LNCaP clone FGC (cell line): ENCODE results near the gene ANXA1.

Experiments
- DNase-seq: peaks from one replicate; pipeline ENCODE4 v3.0.0-alpha.2; 2011; ENCODE audit warnings: low read depth
- H3K4me3 ChIP-seq: 2 replicates; pipeline ENCODE4 v1.5.1; 2011; ENCODE audit warnings: mild to moderate bottlenecking, low read depth, low read length, control low read depth
- TF ChIP-seq, protein P1 (sequence below): IDR thresholded peaks from 2 replicates; pipeline ENCODE4 v1.5.1; 2012; ENCODE audit warnings: mild to moderate bottlenecking; ENCODE audit not compliant: control insufficient read depth, insufficient read depth; ENCODE audit errors: extremely low read depth

The ANXA1 gene

DNA sequence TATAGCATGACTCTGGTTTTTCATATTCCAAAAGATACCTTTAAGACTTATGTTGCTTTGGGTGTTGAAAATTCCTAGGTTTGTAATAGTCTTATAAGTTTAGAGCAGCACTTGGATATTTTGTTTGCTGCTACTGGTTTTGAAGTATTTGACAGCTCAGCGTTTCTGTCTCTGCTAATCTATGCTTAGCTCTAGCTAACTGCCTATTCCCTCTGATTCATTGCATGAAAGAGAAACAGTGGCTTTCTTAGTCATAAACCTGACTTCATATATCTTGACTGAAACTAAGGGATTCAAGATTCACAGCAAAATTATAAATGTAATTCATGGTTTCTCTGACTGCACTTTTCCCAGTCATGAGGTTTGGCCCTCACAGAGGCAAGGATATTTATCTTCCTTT, 35.6 kb upstream of the ANXA1 start:
- TF ChIP-seq, protein P1, sequence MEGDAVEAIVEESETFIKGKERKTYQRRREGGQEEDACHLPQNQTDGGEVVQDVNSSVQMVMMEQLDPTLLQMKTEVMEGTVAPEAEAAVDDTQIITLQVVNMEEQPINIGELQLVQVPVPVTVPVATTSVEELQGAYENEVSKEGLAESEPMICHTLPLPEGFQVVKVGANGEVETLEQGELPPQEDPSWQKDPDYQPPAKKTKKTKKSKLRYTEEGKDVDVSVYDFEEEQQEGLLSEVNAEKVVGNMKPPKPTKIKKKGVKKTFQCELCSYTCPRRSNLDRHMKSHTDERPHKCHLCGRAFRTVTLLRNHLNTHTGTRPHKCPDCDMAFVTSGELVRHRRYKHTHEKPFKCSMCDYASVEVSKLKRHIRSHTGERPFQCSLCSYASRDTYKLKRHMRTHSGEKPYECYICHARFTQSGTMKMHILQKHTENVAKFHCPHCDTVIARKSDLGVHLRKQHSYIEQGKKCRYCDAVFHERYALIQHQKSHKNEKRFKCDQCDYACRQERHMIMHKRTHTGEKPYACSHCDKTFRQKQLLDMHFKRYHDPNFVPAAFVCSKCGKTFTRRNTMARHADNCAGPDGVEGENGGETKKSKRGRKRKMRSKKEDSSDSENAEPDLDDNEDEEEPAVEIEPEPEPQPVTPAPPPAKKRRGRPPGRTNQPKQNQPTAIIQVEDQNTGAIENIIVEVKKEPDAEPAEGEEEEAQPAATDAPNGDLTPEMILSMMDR: no peak
- no peak for DNase-seq
- H3K4me3 ChIP-seq: no peak overlapping the region

DNA sequence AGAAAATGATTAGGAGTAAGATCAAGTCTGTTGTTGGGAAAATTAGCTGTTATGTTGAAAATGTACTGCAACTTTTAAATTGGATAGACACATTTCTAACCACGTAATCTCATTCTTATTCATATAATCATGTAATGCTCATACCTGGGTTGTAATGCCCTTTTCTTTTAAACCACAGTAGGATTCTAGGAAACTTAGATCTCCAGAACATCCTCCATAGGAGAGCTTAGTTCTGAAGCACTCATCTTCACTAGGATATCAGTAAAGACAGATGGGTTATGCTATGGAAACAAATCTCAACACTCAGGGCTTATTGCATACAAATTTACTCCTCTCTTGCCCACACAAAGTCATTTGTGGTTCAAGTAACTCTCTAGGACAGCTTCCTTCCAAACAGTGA, 34.8 kb upstream of the ANXA1 start:
- no peak for DNase-seq
- TF ChIP-seq, protein P1: no peak
- no peak overlapping the region for H3K4me3 ChIP-seq

DNA sequence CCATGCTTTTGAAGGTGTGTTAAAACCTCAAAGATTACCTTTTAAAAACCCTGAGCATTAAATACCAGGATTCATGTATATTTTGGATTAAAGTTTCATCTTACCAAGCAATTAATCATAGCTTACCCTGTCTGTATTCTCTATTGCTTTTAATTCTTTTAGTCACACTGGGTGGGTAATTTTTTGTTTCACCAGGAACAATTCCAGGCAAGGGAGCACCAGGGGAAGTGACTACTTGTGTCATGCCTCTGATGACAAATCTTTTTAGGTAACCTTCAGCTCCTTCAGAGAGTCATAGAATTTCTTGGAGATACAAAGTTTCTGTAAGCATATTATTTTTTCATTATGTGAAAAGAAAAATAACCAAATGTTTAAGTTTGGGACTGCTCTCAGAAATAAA, 33.4 kb upstream of the ANXA1 start:
- TF ChIP-seq, protein P1: no peak
- no peak for DNase-seq
- no peak overlapping the region for H3K4me3 ChIP-seq

DNA sequence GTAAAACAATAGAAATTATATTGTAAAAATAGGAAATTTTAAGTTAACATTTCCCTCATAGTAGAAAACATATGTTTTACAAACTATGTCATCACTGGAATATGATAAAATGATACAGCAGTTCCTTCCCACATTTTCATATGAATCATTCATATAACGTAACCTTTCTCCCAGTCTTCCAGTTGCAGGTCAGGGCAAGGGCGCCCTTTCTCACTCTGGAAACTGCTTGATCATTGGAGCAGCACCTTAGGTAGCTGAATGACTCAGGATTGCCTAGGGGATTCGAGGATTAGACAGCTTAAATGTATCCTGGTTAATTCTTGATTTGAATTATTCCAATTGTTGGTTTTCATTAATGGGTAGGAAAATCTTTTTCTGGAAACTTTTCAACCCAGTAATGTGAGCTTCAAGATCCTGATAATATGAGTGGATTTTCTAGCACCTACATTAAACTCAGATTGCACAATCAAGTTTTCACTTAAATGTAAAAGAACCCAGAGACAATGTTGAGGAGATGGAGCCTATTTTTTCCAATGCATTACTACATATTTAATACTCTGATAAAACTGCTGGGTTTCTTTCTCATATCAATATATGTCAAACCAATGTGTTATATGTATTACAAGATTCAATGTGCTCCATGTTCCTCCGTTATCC, 32.6 kb upstream of the ANXA1 start:
- no peak for DNase-seq
- TF ChIP-seq, protein P1: no peak
- no peak overlapping the region for H3K4me3 ChIP-seq

DNA sequence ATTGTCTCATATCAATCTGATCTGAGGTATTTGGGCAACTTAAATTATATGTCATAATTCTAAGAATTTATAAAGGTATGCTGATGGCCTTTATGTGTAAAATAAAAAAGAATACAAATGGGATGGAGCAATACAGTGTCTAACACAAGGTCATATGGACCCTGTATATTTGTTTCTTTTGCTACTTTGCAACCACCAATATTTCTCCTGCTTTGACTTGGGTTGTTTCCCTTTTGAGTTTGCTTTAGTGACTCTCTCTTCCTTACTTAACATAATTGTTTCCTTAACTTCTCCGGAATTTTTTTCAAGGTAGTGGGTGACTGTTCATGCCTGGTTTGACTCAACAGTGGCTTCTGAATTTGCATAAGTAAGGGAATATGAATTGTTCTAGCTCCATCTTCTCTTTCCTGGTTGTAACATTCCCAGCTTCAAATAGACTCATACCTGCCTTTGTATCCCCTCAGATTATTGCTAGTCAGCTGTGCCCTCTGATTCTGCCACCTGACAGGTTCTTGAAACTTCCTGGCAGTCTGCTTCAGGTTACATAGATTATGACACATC, 30.2 kb upstream of the ANXA1 start:
- H3K4me3 ChIP-seq: no peak overlapping the region
- TF ChIP-seq, protein P1: no peak
- no peak for DNase-seq

DNA sequence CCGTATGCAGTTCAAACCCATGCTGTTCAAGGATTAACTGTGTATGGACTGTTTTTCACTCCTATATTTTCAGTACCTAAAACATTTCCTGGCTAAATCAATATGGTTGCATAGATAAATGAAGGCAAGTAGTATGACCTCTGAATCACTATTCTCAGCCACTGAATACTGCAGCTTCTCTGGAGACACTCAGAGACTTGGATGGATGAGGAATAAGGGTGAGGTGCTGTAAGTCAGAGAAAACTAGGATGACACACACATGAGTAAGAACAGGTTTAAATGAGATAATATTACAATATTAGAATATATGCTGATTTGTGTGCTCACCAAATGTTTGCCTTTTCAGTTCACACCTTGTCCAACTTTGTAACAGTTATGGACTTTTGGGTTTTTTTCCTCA, 26.0 kb upstream of the ANXA1 start:
- TF ChIP-seq, protein P1: no peak
- H3K4me3 ChIP-seq: no peak overlapping the region
- no peak for DNase-seq
